CD14-positive monocyte (primary cell): ENCODE results near the gene DENND1A. TPM values are rescaled to one million over a fixed set of nuclear protein-coding genes. Genes with fewer than 3 reads are reported as not detected.

ENCODE experiments used
- DNase-seq, 3 donors: peaks; one replicate each; pipeline ENCODE4 v3.0.0-alpha.2; 2011 to 2022
- H2AFZ ChIP-seq: 2 replicates; pipeline ENCODE4 v1.6.0; 2012; ENCODE audit warnings: mild to moderate bottlenecking, low read depth, low read length, inconsistent platforms; ENCODE audit not compliant: insufficient read depth, poor library complexity, severe bottlenecking
- H3K27ac ChIP-seq, 2 donors: 1 replicate in 1 of 2; 2 replicates in 1 of 2; pipeline ENCODE4 v1.5.1; 2012 to 2013; ENCODE audit warnings: low read length in 2 of 2, control low read depth in 1 of 2, inconsistent platforms in 1 of 2, low read depth in 1 of 2, mild to moderate bottlenecking in 1 of 2
- H3K27me3 ChIP-seq, 2 donors: one replicate each; pipeline versions ENCODE4 v1.6.0 to v1.6.1; 2011 to 2013; ENCODE audit warnings: low read length in 2 of 2; ENCODE audit not compliant: control insufficient read depth in 2 of 2, insufficient read depth in 2 of 2
- H3K36me3 ChIP-seq, 2 donors: replicated peaks in 1 of 2; 1 replicate in 1 of 2; 2 replicates in 1 of 2; pipeline versions ENCODE4 v1.5.1 to v1.6.1; 2012 to 2013; ENCODE audit warnings: low read length in 2 of 2, control low read depth in 1 of 2, inconsistent platforms in 1 of 2, mild to moderate bottlenecking in 1 of 2; ENCODE audit not compliant: insufficient read depth in 2 of 2, control insufficient read depth in 1 of 2
- H3K4me1 ChIP-seq, 2 donors: 1 replicate in 1 of 2; 2 replicates in 1 of 2; pipeline versions ENCODE4 v1.5.1 to v1.6.1; 2012 to 2013; ENCODE audit warnings: low read length in 2 of 2, control low read depth in 1 of 2, inconsistent platforms in 1 of 2, mild to moderate bottlenecking in 1 of 2, moderate library complexity in 1 of 2; ENCODE audit not compliant: insufficient read depth in 2 of 2, control insufficient read depth in 1 of 2
- H3K4me2 ChIP-seq: replicated peaks from 2 replicates; pipeline ENCODE3; 2012; ENCODE audit warnings: low read length, moderate library complexity, mild to moderate bottlenecking; ENCODE audit not compliant: poor library complexity, severe bottlenecking; ENCODE audit errors: extremely low read depth
- H3K4me3 ChIP-seq, 3 experiments: fragments of 200-600 bp in 1 of 3; sonication (generic) in 1 of 3; replicated peaks in 1 of 3; 1 replicate in 2 of 3; 2 replicates in 1 of 3; pipeline ENCODE4 v1.5.1; 2011 to 2013; ENCODE audit warnings: low read length in 3 of 3, mild to moderate bottlenecking in 3 of 3, control low read depth in 2 of 3, low read depth in 2 of 3, inconsistent platforms in 1 of 3, moderate library complexity in 1 of 3
- H3K79me2 ChIP-seq: 2 replicates; pipeline ENCODE4 v1.6.0; 2012; ENCODE audit warnings: mild to moderate bottlenecking, control low read depth, inconsistent platforms, low read length, moderate library complexity; ENCODE audit not compliant: insufficient read depth
- H3K9ac ChIP-seq: 2 replicates; pipeline ENCODE4 v1.6.0; 2017; ENCODE audit warnings: low read length, mild to moderate bottlenecking; ENCODE audit not compliant: insufficient read depth, poor library complexity, severe bottlenecking
- H3K9me3 ChIP-seq, 2 donors: replicated peaks in 1 of 2; 1 replicate in 1 of 2; 2 replicates in 1 of 2; pipeline versions ENCODE4 v1.5.1 to v1.6.1; 2012 to 2013; ENCODE audit warnings: low read length in 2 of 2, control low read depth in 1 of 2; ENCODE audit not compliant: control insufficient read depth in 1 of 2, insufficient read depth in 1 of 2
- H4K20me1 ChIP-seq: 2 replicates; pipeline ENCODE4 v1.6.0; 2012; ENCODE audit warnings: mild to moderate bottlenecking, low read length, control low read depth, moderate library complexity; ENCODE audit not compliant: insufficient read depth
- H3K27ac Mint-ChIP-seq, 7 donors: one replicate each; pipeline ENCODE4 v1.8.0; 2020; ENCODE audit warnings: mild to moderate bottlenecking in 7 of 7, mixed read lengths in 7 of 7, moderate library complexity in 6 of 7, inconsistent platforms in 2 of 7
- H3K27me3 Mint-ChIP-seq, 3 donors: one replicate each; pipeline ENCODE4 v1.8.0; 2021 to 2022; ENCODE audit warnings: low read depth in 3 of 3, mild to moderate bottlenecking in 3 of 3, mixed read lengths in 3 of 3, moderate library complexity in 3 of 3, inconsistent platforms in 1 of 3
- H3K36me3 Mint-ChIP-seq, 2 donors: one replicate each; pipeline ENCODE4 v1.8.0; 2020; ENCODE audit warnings: mixed read lengths in 2 of 2, inconsistent platforms in 1 of 2, mild to moderate bottlenecking in 1 of 2
- H3K4me1 Mint-ChIP-seq: one replicate; pipeline ENCODE4 v1.8.0; 2020; ENCODE audit warnings: mild to moderate bottlenecking, mixed read lengths
- H3K4me3 Mint-ChIP-seq, 2 donors: one replicate each; pipeline ENCODE4 v1.8.0; 2020; ENCODE audit warnings: mild to moderate bottlenecking in 2 of 2, mixed read lengths in 2 of 2, moderate library complexity in 1 of 2
- H3K9me3 Mint-ChIP-seq, 7 donors: one replicate each; pipeline ENCODE4 v1.8.0; 2020 to 2022; ENCODE audit warnings: mixed read lengths in 7 of 7, mild to moderate bottlenecking in 6 of 7, moderate library complexity in 6 of 7, inconsistent platforms in 2 of 7
- WGBS: methylation state at CpG from one replicate; pipeline ENCODE4 v1.1.5; 2013; ENCODE audit warnings: missing lambda C conversion rate; ENCODE audit not compliant: insufficient coverage; 5-methylcytosine and 5-hydroxymethylcytosine counted together
- intact Hi-C, 2 donors: fragments of 100-400 bp; cut with micrococcal nuclease; formaldehyde crosslinking; loops; one replicate each; pipeline versions ENCODE4 v1.15.0 to v1.15.1; 2023
- polyA plus RNA-seq, 3 donors: library from polyadenylated mRNA; depleted of rRNA in 1 of 3; unstranded in 2 of 3; stranded (reverse) in 1 of 3; fragments of 300-500 nt in 2 of 3; fragments of >200 nt in 1 of 3; fragmentation: Illumina TruSeq in 2 of 3; gene quantifications; 1 replicate in 2 of 3; 2 replicates in 1 of 3; pipeline ENCODE4 v1.2.3, GENCODE V29; 2012 to 2021
- TF ChIP-seq, protein P1 (sequence below): fragments of 200-600 bp; IDR thresholded peaks from one replicate; pipeline ENCODE4 v1.8.0; 2022; ENCODE audit warnings: antibody characterized with exemption, mild to moderate bottlenecking

DENND1A gene
- polyA plus RNA-seq, 3 donors = 24.8 to 73.0 (median 29.4) TPM

DNA sequence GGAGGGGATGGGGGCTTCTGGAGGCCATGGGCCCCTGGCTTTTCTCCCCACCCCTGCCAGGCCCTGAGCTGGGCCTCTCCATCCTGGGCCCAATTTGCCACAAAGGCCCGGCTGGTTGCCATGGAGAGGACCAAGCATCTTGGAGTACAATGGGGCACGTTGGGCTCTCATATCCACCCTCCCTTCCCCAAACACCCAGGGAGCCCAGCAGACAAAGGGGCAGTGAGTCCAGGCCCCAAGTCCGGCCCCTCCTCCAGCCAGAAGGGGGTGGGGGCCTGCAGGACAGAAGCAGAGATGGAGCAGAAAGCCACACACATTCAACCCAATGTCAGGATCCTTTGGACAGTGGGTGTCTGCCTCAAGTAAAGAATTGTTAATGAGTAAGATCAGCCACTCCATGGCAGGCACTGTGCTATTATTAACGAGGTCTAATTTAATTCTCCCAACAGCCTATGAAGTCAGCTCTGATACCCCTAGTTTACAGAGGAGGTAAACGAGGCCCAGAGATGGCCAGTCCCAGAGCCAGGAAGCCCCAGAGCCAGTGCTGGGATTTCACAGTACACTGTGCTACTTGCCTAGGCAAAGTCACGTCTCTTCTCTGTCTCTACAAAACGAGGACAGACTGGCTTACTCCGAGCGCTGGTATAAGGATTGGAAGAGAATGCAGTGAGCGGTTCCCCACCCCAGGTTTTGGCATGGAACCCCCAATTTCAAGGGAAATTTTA is 571.6 kb downstream of the DENND1A start:
- Histone ChIP-seq H3K9ac (no peak overlapping the region), H3K9me3 (no peaks in the 10 kb centered on the region), H4K20me1 (no peaks in the 10 kb centered on the region), H3K79me2 (no peaks in the 10 kb centered on the region), H3K27ac (no peak overlapping the region), H2AFZ (no peak overlapping the region), H3K27me3 (no peaks in the 10 kb centered on the region), H3K4me1 (peaks cover 0 to 4% of the 10 kb centered on the region in 2 donors), H3K4me2 (no peak overlapping the region), H3K4me3 (no peak overlapping the region), H3K36me3 (no peaks in the 10 kb centered on the region)
- Mint-ChIP-seq H3K36me3 (no peaks in the 10 kb centered on the region), H3K9me3 (no peaks in the 10 kb centered on the region), H3K27ac (no peak overlapping the region), H3K4me3 (no peak overlapping the region), H3K4me1 (peaks cover 5% of the 10 kb centered on the region), H3K27me3 (peaks cover 7 to 12% (median 10%) of the 10 kb centered on the region in 3 donors)
- intact Hi-C loops = no loop called here
- TF ChIP-seq, protein P1, sequence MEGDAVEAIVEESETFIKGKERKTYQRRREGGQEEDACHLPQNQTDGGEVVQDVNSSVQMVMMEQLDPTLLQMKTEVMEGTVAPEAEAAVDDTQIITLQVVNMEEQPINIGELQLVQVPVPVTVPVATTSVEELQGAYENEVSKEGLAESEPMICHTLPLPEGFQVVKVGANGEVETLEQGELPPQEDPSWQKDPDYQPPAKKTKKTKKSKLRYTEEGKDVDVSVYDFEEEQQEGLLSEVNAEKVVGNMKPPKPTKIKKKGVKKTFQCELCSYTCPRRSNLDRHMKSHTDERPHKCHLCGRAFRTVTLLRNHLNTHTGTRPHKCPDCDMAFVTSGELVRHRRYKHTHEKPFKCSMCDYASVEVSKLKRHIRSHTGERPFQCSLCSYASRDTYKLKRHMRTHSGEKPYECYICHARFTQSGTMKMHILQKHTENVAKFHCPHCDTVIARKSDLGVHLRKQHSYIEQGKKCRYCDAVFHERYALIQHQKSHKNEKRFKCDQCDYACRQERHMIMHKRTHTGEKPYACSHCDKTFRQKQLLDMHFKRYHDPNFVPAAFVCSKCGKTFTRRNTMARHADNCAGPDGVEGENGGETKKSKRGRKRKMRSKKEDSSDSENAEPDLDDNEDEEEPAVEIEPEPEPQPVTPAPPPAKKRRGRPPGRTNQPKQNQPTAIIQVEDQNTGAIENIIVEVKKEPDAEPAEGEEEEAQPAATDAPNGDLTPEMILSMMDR = no peak
- DNase-seq = no peak
- WGBS = 93% methylated on average over 6 of the region's 10 CpGs

GRCh38 chr9:123357743-123358059 is 572.2 kb downstream of the DENND1A start:
- no peak overlapping the region for H3K27ac ChIP-seq
- Mint-ChIP-seq H3K4me3 (no peak overlapping the region), H3K27me3 (peaks cover 7 to 12% (median 11%) of the 10 kb centered on the region in 3 donors), H3K27ac (no peak overlapping the region), H3K36me3 (no peaks in the 10 kb centered on the region), H3K9me3 (no peaks in the 10 kb centered on the region), H3K4me1 (peaks cover 5% of the 10 kb centered on the region)
- TF ChIP-seq, protein P1 = no peak
- no peak overlapping the region for H3K4me2 ChIP-seq
- peaks cover 0 to 4% of the 10 kb centered on the region in 2 donors for H3K4me1 ChIP-seq
- no peaks in the 10 kb centered on the region for H3K36me3 ChIP-seq
- H3K4me3 ChIP-seq = no peak overlapping the region
- DNase-seq = no peak
- no peak overlapping the region for H3K9ac ChIP-seq
- H2AFZ ChIP-seq = no peak overlapping the region
- no peaks in the 10 kb centered on the region for H3K27me3 ChIP-seq
- H3K9me3 ChIP-seq = no peaks in the 10 kb centered on the region
- no peaks in the 10 kb centered on the region for H3K79me2 ChIP-seq
- intact Hi-C loops = no loop called here
- WGBS = 100% methylated on average over 1 of the region's 2 CpGs
- H4K20me1 ChIP-seq = no peaks in the 10 kb centered on the region
